Endothelial cell of umbilical vein (primary cell): ENCODE measurements around the gene FAM98C. TPM values are rescaled to one million over a fixed set of nuclear protein-coding genes. Genes with fewer than 3 reads are reported as not detected.
"Not testable (repeated sequence)": the region's sequence is repeated elsewhere in the genome, so short reads cannot be mapped to it uniquely, and the experiment has no call there.

Source experiments
- BruUV-seq: library from RNA; stranded (reverse); fragments of 400-500 nt; replicated peaks from 2 replicates; lab custom pipeline; 2021; lab: Mats Ljungman, UMichigan
- CTCF ChIA-PET: fragments of 300-600, 350-600 bp; sonication (Branson Sonifier 250); formaldehyde crosslinking; loops from one replicate; lab custom pipeline; 2021; ENCODE audit warnings: antibody characterized with exemption, inconsistent platforms; lab: Charles Lee
- POLR2A ChIA-PET: fragments of 300-600, 350-600 bp; sonication (Branson Sonifier 250); formaldehyde crosslinking; loops from one replicate; lab custom pipeline; 2021; ENCODE audit warnings: antibody characterized with exemption, inconsistent platforms; lab: Charles Lee
- DNase-seq: peaks from one replicate; pipeline ENCODE4 v3.0.0-alpha.2; 2011; ENCODE audit warnings: low read depth, low spot score
- FAIRE-seq: peaks from 2 replicates; lab custom pipeline; 2011; peaks lifted over from hg19 to GRCh38; lab: Jason Lieb, UNC
- H2AFZ ChIP-seq: 2 replicates; pipeline ENCODE4 v1.6.0; 2012; ENCODE audit warnings: low read depth, low read length, control low read depth, inconsistent platforms
- H3K27ac ChIP-seq: 2 replicates; pipeline ENCODE4 v1.5.1; 2011; ENCODE audit warnings: low read depth, mild to moderate bottlenecking, control low read depth, low read length, moderate library complexity; ENCODE audit not compliant: insufficient read depth
- H3K27me3 ChIP-seq, 2 experiments: 2 replicates each; pipeline versions ENCODE4 v1.6.0 to v1.6.1; 2011; ENCODE audit warnings: low read length in 2 of 2, mixed read lengths in 1 of 2; ENCODE audit not compliant: control insufficient read depth in 2 of 2, insufficient read depth in 2 of 2
- H3K36me3 ChIP-seq, 2 experiments: 2 replicates in 1 of 2; 3 replicates in 1 of 2; pipeline ENCODE4 v1.5.1; 2011; ENCODE audit warnings: low read length in 2 of 2, mild to moderate bottlenecking in 1 of 2, moderate library complexity in 1 of 2; ENCODE audit not compliant: control insufficient read depth in 2 of 2, insufficient read depth in 2 of 2; ENCODE audit errors: extremely low read depth in 1 of 2
- H3K4me1 ChIP-seq: 3 replicates; pipeline ENCODE4 v1.5.1; 2011; ENCODE audit warnings: mild to moderate bottlenecking, low read length; ENCODE audit not compliant: control insufficient read depth, insufficient read depth; ENCODE audit errors: extremely low read depth
- H3K4me2 ChIP-seq: 2 replicates; pipeline ENCODE4 v1.6.1; 2011; ENCODE audit warnings: low read length, control low read depth, mixed read lengths; ENCODE audit not compliant: insufficient read depth
- H3K4me3 ChIP-seq, 3 experiments: fragments of 200-600 bp in 1 of 3; sonication (generic), shearing (Covaris generic) in 1 of 3; replicated peaks in 1 of 3; 2 replicates each; pipeline ENCODE4 v1.5.1; 2011 to 2016; ENCODE audit warnings: control low read depth in 3 of 3, low read length in 3 of 3, mild to moderate bottlenecking in 2 of 3, inconsistent platforms in 1 of 3, low read depth in 1 of 3, moderate library complexity in 1 of 3; ENCODE audit not compliant: insufficient read depth in 1 of 3
- H3K79me2 ChIP-seq: 2 replicates; pipeline ENCODE4 v1.6.0; 2012; ENCODE audit warnings: low read length, inconsistent platforms; ENCODE audit not compliant: control insufficient read depth, insufficient read depth
- H3K9ac ChIP-seq: replicated peaks from 2 replicates; pipeline ENCODE3; 2011; ENCODE audit warnings: low read length, control low read depth; ENCODE audit not compliant: insufficient read depth; ENCODE audit errors: extremely low read depth
- H3K9me1 ChIP-seq: replicated peaks from 3 replicates; pipeline ENCODE4 v1.6.0; 2011; ENCODE audit warnings: mild to moderate bottlenecking, low read length; ENCODE audit not compliant: control insufficient read depth, insufficient read depth; ENCODE audit errors: extremely low read depth
- H3K9me3 ChIP-seq: replicated peaks from 2 replicates; pipeline ENCODE4 v1.5.1; 2012; ENCODE audit warnings: low read length, inconsistent platforms; ENCODE audit not compliant: control insufficient read depth, insufficient read depth
- H4K20me1 ChIP-seq: replicated peaks from 2 replicates; pipeline ENCODE3; 2011; ENCODE audit warnings: mild to moderate bottlenecking, low read length; ENCODE audit not compliant: control insufficient read depth, insufficient read depth; ENCODE audit errors: extremely low read depth
- FOS ChIP-seq: IDR thresholded peaks from 2 replicates; pipeline ENCODE4 v1.6.1; 2011; ENCODE audit warnings: mild to moderate bottlenecking, low read length, moderate library complexity, borderline replicate concordance; ENCODE audit not compliant: insufficient read depth
- GATA2 ChIP-seq: IDR thresholded peaks from 2 replicates; pipeline ENCODE4 v1.7.0; 2011; ENCODE audit warnings: low read depth, mild to moderate bottlenecking, moderate library complexity, mixed read lengths, low read length; ENCODE audit not compliant: insufficient read length, insufficient read depth
- JUN ChIP-seq: IDR thresholded peaks from 2 replicates; pipeline ENCODE4 v1.6.1; 2011; ENCODE audit warnings: borderline replicate concordance, low read depth; ENCODE audit not compliant: insufficient read length, insufficient read depth
- POLR2AphosphoS5 ChIP-seq: IDR thresholded peaks from 2 replicates; pipeline ENCODE4 v1.6.1; 2012; ENCODE audit warnings: low read depth, mild to moderate bottlenecking, control low read depth, low read length, moderate library complexity; ENCODE audit not compliant: insufficient read depth
- dilution Hi-C: fragments of 300-500 bp; cut with MboI; formaldehyde crosslinking; loops from one replicate; pipeline ENCODE4 v1.15.0; 2019; ENCODE audit warnings: low sequenced_read_pairs; ENCODE audit not compliant: extremely low pct_ligation_motif_present
- intact Hi-C: fragments of 100-400 bp; cut with micrococcal nuclease; formaldehyde crosslinking; loops from one replicate; pipeline ENCODE4 v1.10.0; 2022
- polyA plus RNA-seq, 4 experiments: library from polyadenylated mRNA; depleted of rRNA in 3 of 4; stranded (reverse) in 3 of 4; unstranded in 1 of 4; fragments of >200 nt; gene quantifications; 2 replicates each; pipeline versions ENCODE4 v1.2.1 to v1.2.3, GENCODE V29; 2011 to 2012; ENCODE audit warnings: missing spikeins in 1 of 4
- total RNA-seq: library from RNA; stranded (reverse); gene quantifications from 2 replicates; pipeline ENCODE4 v1.2.3, GENCODE V29; 2021
- TF ChIP-seq, protein P1 (sequence below): IDR thresholded peaks from 2 replicates; pipeline ENCODE4 v1.6.1; 2011; ENCODE audit not compliant: insufficient read depth, insufficient read length

The FAM98C gene
- total and polyA plus RNA-seq, 2 donors (not counting 3 experiments of a cell fraction or from before 2014, with no cell fraction given), result 12.6 to 13.0 TPM

DNA sequence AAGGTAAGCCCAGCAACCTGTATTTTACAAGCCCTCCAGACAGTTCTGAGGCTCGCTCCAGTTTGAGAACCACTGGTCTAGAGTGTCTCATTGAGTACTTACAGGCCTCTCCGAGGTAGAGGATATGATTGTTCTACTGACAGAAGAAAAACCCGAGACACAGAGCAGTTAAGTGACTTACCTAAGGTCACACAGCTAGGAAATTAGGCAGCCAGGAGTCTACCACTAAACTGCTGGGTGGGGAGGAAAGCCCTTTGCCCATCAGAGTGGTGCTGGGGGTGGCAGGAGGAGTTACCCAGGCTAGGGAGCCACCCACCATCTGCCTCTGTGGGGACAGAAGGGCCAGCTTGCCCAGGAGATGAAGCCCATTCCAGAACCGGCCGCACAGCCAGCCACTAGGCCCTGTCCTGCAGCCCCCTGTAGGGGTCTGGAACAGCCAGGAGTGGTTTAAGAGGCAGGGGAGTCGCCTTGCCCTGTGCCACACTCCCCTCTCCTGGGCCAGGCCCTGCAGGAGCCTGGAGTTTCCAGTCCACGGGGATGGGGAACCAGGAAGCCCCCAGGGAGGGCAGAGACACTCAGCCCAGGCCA is 22.4 kb downstream of the FAM98C start:
- H4K20me1 ChIP-seq, result no peaks in the 10 kb centered on the region
- intact Hi-C loops (no loop called here), dilution Hi-C loops (no loop called here)
- H3K9ac ChIP-seq, result no peak overlapping the region
- POLR2A ChIA-PET, result no interaction called here
- no peaks in the 10 kb centered on the region for H3K9me1 ChIP-seq
- H3K36me3 ChIP-seq, result no peaks in the 10 kb centered on the region
- no peak overlapping the region for H3K27ac ChIP-seq
- no peaks in the 10 kb centered on the region for H3K4me1 ChIP-seq
- no peak overlapping the region for H3K4me2 ChIP-seq
- FAIRE-seq (no peak), DNase-seq (no peak)
- no peak overlapping the region for H3K4me3 ChIP-seq
- no peak for TF ChIP-seq GATA2
- no peak overlapping the region for H2AFZ ChIP-seq
- no TSS peak for BruUV-seq
- CTCF ChIA-PET, result no interaction called here
- no peaks in the 10 kb centered on the region for H3K27me3 ChIP-seq
- H3K9me3 ChIP-seq, result no peaks in the 10 kb centered on the region
- no peaks in the 10 kb centered on the region for H3K79me2 ChIP-seq

DNA sequence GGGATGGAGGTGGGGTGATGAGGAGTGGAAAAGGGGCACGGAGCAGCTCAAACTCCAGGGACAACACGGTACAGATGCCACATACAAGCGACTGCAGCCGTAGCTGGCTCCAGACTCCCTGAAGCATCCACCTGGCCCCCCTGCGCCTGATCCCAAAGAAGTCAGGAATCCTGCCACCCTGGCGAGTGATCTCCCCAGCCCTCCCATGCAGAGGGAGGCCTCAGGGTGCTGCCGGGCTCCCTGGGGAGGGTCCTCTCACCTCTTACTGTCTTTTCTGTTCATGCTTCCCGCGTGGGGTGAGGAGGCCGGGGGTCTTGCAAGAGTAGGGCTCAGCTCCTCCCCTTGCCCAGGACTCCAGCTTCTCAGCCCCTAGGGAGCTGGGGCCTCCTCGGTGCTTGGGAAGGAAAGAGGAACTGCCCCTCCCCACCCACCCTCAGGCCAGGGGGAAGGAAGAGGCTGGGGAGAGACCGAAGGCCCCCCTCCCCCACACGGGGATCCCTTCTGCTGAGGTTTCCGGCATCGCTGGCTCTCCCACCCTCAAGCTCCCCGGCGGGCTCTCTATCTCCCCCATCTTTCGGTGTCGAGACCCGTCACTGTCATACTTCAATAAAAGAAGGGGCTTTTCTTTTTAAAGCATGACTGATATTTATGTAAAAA is 23.0 kb downstream of the FAM98C start, which contains the start of gene RASGRP4:
Gene RASGRP4 (minus strand): TSS at position 410 of the 657 bp plus-strand sequence. CDS start 128 bp downstream, at position 282.
- no peaks in the 10 kb centered on the region for H3K4me1 ChIP-seq
- intact Hi-C loops (no loop called here), dilution Hi-C loops (no loop called here)
- no peaks in the 10 kb centered on the region for H3K9me1 ChIP-seq
- no peaks in the 10 kb centered on the region for H3K9me3 ChIP-seq
- H3K9ac ChIP-seq, result no peak within 1 kb of the TSS
- ChIA-PET POLR2A (no interaction called here), CTCF (no interaction called here)
- no peaks in the 10 kb centered on the region for H3K27me3 ChIP-seq
- no TSS peak for BruUV-seq
- no peak within 1 kb of the TSS for H3K4me3 ChIP-seq
- TF ChIP-seq POLR2AphosphoS5 (no peak), JUN (no peak), GATA2 (no peak), FOS (no peak)
- TF ChIP-seq, protein P1, sequence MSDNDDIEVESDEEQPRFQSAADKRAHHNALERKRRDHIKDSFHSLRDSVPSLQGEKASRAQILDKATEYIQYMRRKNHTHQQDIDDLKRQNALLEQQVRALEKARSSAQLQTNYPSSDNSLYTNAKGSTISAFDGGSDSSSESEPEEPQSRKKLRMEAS, result no peak
- no peak within 1 kb of the TSS for H3K27ac ChIP-seq
- FAIRE-seq, result no peak
- no peaks in the 10 kb centered on the region for H3K36me3 ChIP-seq
- no peaks in the 10 kb centered on the region for H3K79me2 ChIP-seq
- H4K20me1 ChIP-seq, result no peaks in the 10 kb centered on the region
- H2AFZ ChIP-seq, result no peak within 1 kb of the TSS
- H3K4me2 ChIP-seq, result no peak within 1 kb of the TSS
- DNase-seq, result no peak

DNA sequence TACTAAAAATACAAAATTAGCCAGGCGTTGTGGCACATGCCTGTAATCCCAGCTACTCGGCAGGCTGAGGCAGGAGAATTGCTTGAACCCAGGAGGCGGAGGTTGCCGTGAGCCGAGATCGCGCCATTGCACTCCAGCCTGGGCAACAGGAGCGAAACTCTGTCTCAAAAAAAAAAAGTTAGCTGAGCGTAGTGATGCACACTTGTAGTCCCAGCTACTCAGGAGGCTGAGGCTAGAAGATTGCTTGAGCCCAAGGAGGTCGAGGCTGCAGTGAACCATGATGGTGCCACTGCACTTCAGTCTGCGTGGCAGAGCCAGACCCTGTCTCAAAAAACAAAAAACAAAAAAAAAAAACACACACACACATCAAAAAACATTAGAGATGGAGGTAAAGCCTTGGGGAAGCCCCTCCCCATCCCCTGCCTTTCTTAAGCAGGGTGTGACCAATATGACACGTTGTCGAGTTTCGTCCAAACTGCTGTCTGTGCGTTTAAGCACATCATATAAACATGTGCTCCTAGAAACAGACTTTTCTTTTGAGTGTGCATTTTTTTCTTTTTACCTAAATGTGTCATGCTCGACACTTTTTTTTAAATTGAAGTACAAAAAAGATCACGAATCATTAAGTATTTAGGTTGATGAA is 24.3 kb downstream of the FAM98C start:
- H3K4me2 ChIP-seq, H3K4me3 ChIP-seq, H3K9me1 ChIP-seq, BruUV-seq, FAIRE-seq, H3K79me2 ChIP-seq, H3K27ac ChIP-seq, H4K20me1 ChIP-seq, H3K36me3 ChIP-seq, intact Hi-C loops, H2AFZ ChIP-seq, DNase-seq, H3K4me1 ChIP-seq, POLR2A ChIA-PET, dilution Hi-C loops, H3K9ac ChIP-seq, H3K9me3 ChIP-seq, H3K27me3 ChIP-seq: not testable (repeated sequence)
- CTCF ChIA-PET, result interaction anchor here (0.9 kb wide), 1 partner anchor 285 kb away, joined by 3 read pairs; no protein-coding TSS in a partner anchor
